IMR-90 (cell line): ENCODE data around the gene TMEM37. TPM values are rescaled to one million over a fixed set of nuclear protein-coding genes. Genes with fewer than 3 reads are reported as not detected.

ENCODE experiments used
- ATAC-seq: fragments of 200-7000 bp; cut with Tn5 transposase; 2 replicates; pipeline ENCODE4 v1.9.1; 2020; ENCODE audit warnings: low read depth, mild to moderate bottlenecking, moderate library complexity
- BruUV-seq: library from RNA; stranded (reverse); fragments of 400-500 nt; replicated peaks from 2 replicates; lab custom pipeline; 2021; lab: Mats Ljungman, UMichigan
- CTCF ChIA-PET: fragments of 300-600 bp; formaldehyde crosslinking; extraction: SDS; loops from one replicate; lab custom pipeline; 2021; ENCODE audit warnings: antibody characterized with exemption; lab: Yijun Ruan, JAX
- POLR2A ChIA-PET: fragments of 300-600 bp; sonication (Branson Sonifier 250); formaldehyde crosslinking; loops from one replicate; lab custom pipeline; 2022; ENCODE audit warnings: antibody characterized with exemption; ENCODE audit not compliant: unreplicated experiment; lab: Charles Lee
- DNase-seq: peaks from one replicate; pipeline ENCODE4 v3.0.0; 2013
- H2AFZ ChIP-seq: replicated peaks from 2 replicates; pipeline ENCODE3; 2013; ENCODE audit warnings: low read length, mild to moderate bottlenecking; ENCODE audit not compliant: poor library complexity
- H2AK5ac ChIP-seq: 2 replicates; pipeline ENCODE4 v1.6.1; 2013; ENCODE audit warnings: low read depth, low read length, inconsistent platforms
- H2AK9ac ChIP-seq: replicated peaks from 2 replicates; pipeline ENCODE3; 2013; ENCODE audit warnings: mild to moderate bottlenecking, low read depth, low read length, moderate library complexity; ENCODE audit not compliant: poor library complexity
- H2BK120ac ChIP-seq: 2 replicates; pipeline ENCODE4 v1.6.1; 2013; ENCODE audit warnings: low read depth, low read length, inconsistent platforms
- H2BK15ac ChIP-seq: 3 replicates; pipeline ENCODE4 v1.6.1; 2013; ENCODE audit warnings: low read depth, low read length, inconsistent platforms
- H2BK20ac ChIP-seq: 2 replicates; pipeline ENCODE4 v1.6.1; 2013; ENCODE audit warnings: low read depth, mild to moderate bottlenecking, inconsistent platforms, low read length, moderate library complexity
- H2BK5ac ChIP-seq: 2 replicates; pipeline ENCODE4 v1.6.1; 2013; ENCODE audit warnings: mild to moderate bottlenecking, low read depth, low read length, inconsistent platforms; ENCODE audit not compliant: poor library complexity, severe bottlenecking
- H3K14ac ChIP-seq: replicated peaks from 2 replicates; pipeline ENCODE4 v1.6.1; 2013; ENCODE audit warnings: low read depth, low read length, inconsistent platforms
- H3K18ac ChIP-seq: 2 replicates; pipeline ENCODE4 v1.6.1; 2013; ENCODE audit warnings: low read depth, low read length, control low read depth
- H3K23ac ChIP-seq: 2 replicates; pipeline ENCODE4 v1.6.1; 2013; ENCODE audit warnings: low read depth, low read length, inconsistent platforms
- H3K27ac ChIP-seq: 2 replicates; pipeline ENCODE4 v1.5.1; 2013; ENCODE audit warnings: mild to moderate bottlenecking, control low read depth, low read length; ENCODE audit not compliant: insufficient read depth
- H3K27me3 ChIP-seq: 2 replicates; pipeline ENCODE4 v1.6.1; 2013; ENCODE audit warnings: low read length; ENCODE audit not compliant: control insufficient read depth, insufficient read depth
- H3K36me3 ChIP-seq: 2 replicates; pipeline ENCODE4 v1.6.1; 2013; ENCODE audit warnings: low read length, mixed read lengths; ENCODE audit not compliant: control insufficient read depth, insufficient read depth
- H3K4ac ChIP-seq: 2 replicates; pipeline ENCODE4 v1.6.1; 2013; ENCODE audit warnings: low read depth, low read length, inconsistent platforms
- H3K4me1 ChIP-seq: 2 replicates; pipeline ENCODE4 v1.6.1; 2013; ENCODE audit warnings: low read length, mixed read lengths; ENCODE audit not compliant: control insufficient read depth, insufficient read depth
- H3K4me2 ChIP-seq: 2 replicates; pipeline ENCODE4 v1.6.1; 2013; ENCODE audit warnings: low read depth, mild to moderate bottlenecking, control low read depth, low read length, moderate library complexity
- H3K4me3 ChIP-seq: 2 replicates; pipeline ENCODE4 v1.5.1; 2013; ENCODE audit warnings: low read depth, mild to moderate bottlenecking, control low read depth, low read length, moderate library complexity; ENCODE audit not compliant: insufficient read depth
- H3K56ac ChIP-seq: 2 replicates; pipeline ENCODE4 v1.6.1; 2013; ENCODE audit warnings: low read length, inconsistent platforms; ENCODE audit not compliant: insufficient read depth; ENCODE audit errors: extremely low read depth
- H3K79me1 ChIP-seq, 2 experiments: 2 replicates each; pipeline ENCODE4 v1.6.1; 2013; ENCODE audit warnings: low read length in 2 of 2, inconsistent platforms in 1 of 2, low read depth in 1 of 2
- H3K9ac ChIP-seq: 2 replicates; pipeline ENCODE4 v1.6.1; 2013; ENCODE audit warnings: low read depth, low read length, control low read depth
- H3K9me1 ChIP-seq: 2 replicates; pipeline ENCODE4 v1.6.1; 2013; ENCODE audit warnings: low read length, inconsistent platforms; ENCODE audit not compliant: insufficient read depth
- H3K9me3 ChIP-seq: 2 replicates; pipeline ENCODE4 v1.6.1; 2013; ENCODE audit warnings: low read length; ENCODE audit not compliant: control insufficient read depth, insufficient read depth
- H4K20me1 ChIP-seq: 2 replicates; pipeline ENCODE4 v1.6.1; 2013; ENCODE audit warnings: low read length, inconsistent platforms; ENCODE audit not compliant: insufficient read depth
- H4K5ac ChIP-seq: 2 replicates; pipeline ENCODE4 v1.6.1; 2013; ENCODE audit warnings: mild to moderate bottlenecking, low read depth, low read length, control low read depth
- H4K8ac ChIP-seq, 2 experiments: 2 replicates each; pipeline ENCODE4 v1.6.1; 2013; ENCODE audit warnings: low read depth in 2 of 2, low read length in 2 of 2, control low read depth in 1 of 2, inconsistent platforms in 1 of 2
- H4K91ac ChIP-seq: 2 replicates; pipeline ENCODE4 v1.6.1; 2013; ENCODE audit warnings: low read depth, low read length, inconsistent platforms; ENCODE audit not compliant: insufficient read depth
- BHLHE40 ChIP-seq: fragments of 150-350 bp; IDR thresholded peaks from 2 replicates; pipeline ENCODE4 v1.6.1; 2016; ENCODE audit warnings: mild to moderate bottlenecking, low read depth, low read length
- CEBPB ChIP-seq: IDR thresholded peaks from 2 replicates; pipeline ENCODE4 v1.6.1; 2012; ENCODE audit warnings: low read depth, low read length, improper control_type of control experiment
- CHD1 ChIP-seq: IDR thresholded peaks from 2 replicates; pipeline ENCODE4 v1.6.1; 2012; ENCODE audit warnings: low read depth, low read length, improper control_type of control experiment
- FOS ChIP-seq: fragments of 150-350 bp; IDR thresholded peaks from 2 replicates; pipeline ENCODE4 v1.6.1; 2016; ENCODE audit warnings: low read depth, low read length
- MAFK ChIP-seq: IDR thresholded peaks from 2 replicates; pipeline ENCODE4 v1.6.1; 2012; ENCODE audit warnings: low read depth, low read length, improper control_type of control experiment
- MAZ ChIP-seq: IDR thresholded peaks from 2 replicates; pipeline ENCODE4 v1.6.1; 2012; ENCODE audit warnings: low read depth, mild to moderate bottlenecking, low read length, improper control_type of control experiment, moderate library complexity, borderline replicate concordance
- MXI1 ChIP-seq: IDR thresholded peaks from 2 replicates; pipeline ENCODE4 v1.6.1; 2012; ENCODE audit warnings: low read depth, mild to moderate bottlenecking, low read length, moderate library complexity, borderline replicate concordance
- NFE2L2 ChIP-seq: fragments of 150-350 bp; IDR thresholded peaks from 2 replicates; pipeline ENCODE4 v1.6.1; 2016; ENCODE audit warnings: low read depth, mild to moderate bottlenecking, low read length
- POLR2A ChIP-seq: IDR thresholded peaks from 2 replicates; pipeline ENCODE4 v1.6.1; 2012; ENCODE audit warnings: mild to moderate bottlenecking, low read depth, low read length
- RAD21 ChIP-seq: IDR thresholded peaks from 2 replicates; pipeline ENCODE4 v1.6.1; 2012; ENCODE audit warnings: low read length, improper control_type of control experiment
- RCOR1 ChIP-seq: IDR thresholded peaks from 2 replicates; pipeline ENCODE4 v1.6.1; 2012; ENCODE audit warnings: mild to moderate bottlenecking, low read length, improper control_type of control experiment; ENCODE audit not compliant: insufficient replicate concordance
- RFX5 ChIP-seq: IDR thresholded peaks from 2 replicates; pipeline ENCODE4 v1.8.0; 2012; ENCODE audit warnings: low read depth, mild to moderate bottlenecking, low read length, moderate library complexity
- SMC3 ChIP-seq: fragments of 150-350 bp; IDR thresholded peaks from 2 replicates; pipeline ENCODE4 v1.6.1; 2016; ENCODE audit warnings: low read depth, mild to moderate bottlenecking, antibody characterized with exemption, low read length, moderate library complexity
- WGBS, 2 experiments: methylation state at CpG; one replicate each; pipeline versions ENCODE4 v1.1.5 to v1.1.7; 2013; ENCODE audit warnings: missing lambda C conversion rate in 2 of 2; ENCODE audit not compliant: insufficient read length in 1 of 2; ENCODE audit errors: extremely low coverage in 2 of 2; 5-methylcytosine and 5-hydroxymethylcytosine counted together
- dilution Hi-C: fragments of 300-500 bp; cut with HindIII; formaldehyde crosslinking; loops from one replicate; pipeline ENCODE4 v1.14.3; 2018; ENCODE audit warnings: low sequenced_read_pairs; ENCODE audit not compliant: unreplicated experiment
- in situ Hi-C: fragments of 300-500 bp; cut with MboI; formaldehyde crosslinking; loops from 3 replicates; pipeline ENCODE4 v1.14.3; 2019; ENCODE audit warnings: low sequenced_read_pairs, inconsistent platforms, mixed read lengths
- intact Hi-C: fragments of 100-400 bp; cut with micrococcal nuclease; formaldehyde crosslinking; loops from 2 replicates; pipeline ENCODE4 v1.10.0; 2022
- polyA plus RNA-seq, 3 experiments: library from polyadenylated mRNA; depleted of rRNA; stranded (reverse); fragments of >200 nt; gene quantifications; 2 replicates each; pipeline ENCODE4 v1.2.3, GENCODE V29; 2012; ENCODE audit warnings: low replicate concordance in 1 of 3
- total RNA-seq: library from RNA; depleted of rRNA; stranded (reverse); fragments of >200 nt; gene quantifications from 2 replicates; pipeline ENCODE4 v1.2.3, GENCODE V29; 2012
- TF ChIP-seq, protein P1 (sequence below): fragments of 150-350 bp; IDR thresholded peaks from 2 replicates; pipeline ENCODE4 v1.6.1; 2017; ENCODE audit warnings: mild to moderate bottlenecking, antibody characterized with exemption, low read length, low read depth
- TF ChIP-seq, protein P2 (sequence below): fragments of 150-350 bp; IDR thresholded peaks from 2 replicates; pipeline ENCODE4 v1.6.1; 2016; ENCODE audit warnings: low read depth, mild to moderate bottlenecking, low read length, moderate library complexity, borderline replicate concordance
- TF ChIP-seq, protein P3 (sequence below): conservative IDR thresholded peaks from 2 replicates; pipeline ENCODE4 v1.5.1; 2012; ENCODE audit warnings: mild to moderate bottlenecking, low read depth, low read length, improper control_type of control experiment

Gene TMEM37
- total and polyA plus RNA-seq, 2 of the 4 experiments (the other 2 are of a cell fraction): under 0.01 to 0.39 TPM

DNA sequence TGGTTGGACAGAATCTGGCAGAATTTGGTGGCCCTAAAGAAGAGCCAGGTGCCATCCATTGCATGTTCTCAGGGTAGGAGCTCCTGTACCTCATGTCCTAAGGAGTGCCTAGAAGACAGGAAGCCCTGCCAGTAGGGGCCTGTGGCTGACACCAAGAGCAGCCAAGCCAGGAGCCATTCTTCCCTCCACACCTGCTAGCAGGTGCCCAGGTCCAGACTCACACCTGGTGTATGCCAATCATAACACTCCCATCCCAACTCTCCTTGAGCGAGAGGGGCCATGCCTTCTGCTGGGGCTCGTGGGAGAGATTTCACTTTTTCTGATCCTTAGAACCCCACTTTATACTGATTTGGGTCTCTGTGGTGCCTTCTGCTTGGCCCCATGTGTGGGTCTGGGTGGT, 26.5 kb upstream of the TMEM37 start:
- Histone ChIP-seq H3K4me3 (no peak overlapping the region), H3K9ac (no peak overlapping the region), H2AFZ (no peak overlapping the region), H2AK5ac (no peak overlapping the region), H3K56ac (no peak overlapping the region), H4K20me1 (no peaks in the 10 kb centered on the region), H3K14ac (no peak overlapping the region), H3K4ac (no peak overlapping the region), H3K27me3 (peaks cover 3% of the 10 kb centered on the region), H2BK15ac (no peak overlapping the region), H3K18ac (no peak overlapping the region), H4K91ac (no peak overlapping the region), H4K8ac (no peak overlapping the region), H2BK20ac (no peak overlapping the region), H3K27ac (no peak overlapping the region), H2BK5ac (no peak overlapping the region), H3K9me3 (no peaks in the 10 kb centered on the region), H3K79me1 (no peaks in the 10 kb centered on the region), H3K36me3 (no peaks in the 10 kb centered on the region), H3K23ac (no peak overlapping the region), H3K4me2 (no peak overlapping the region), H3K4me1 (no peaks in the 10 kb centered on the region), H2BK120ac (no peak overlapping the region), H4K5ac (no peak overlapping the region), H3K9me1 (no peaks in the 10 kb centered on the region), H2AK9ac (no peak overlapping the region)
- in situ Hi-C loops (no loop called here), dilution Hi-C loops (no loop called here), intact Hi-C loops (loop anchor here (5.0 kb wide), 1 partner anchor 393 kb away; no protein-coding TSS in a partner anchor)
- WGBS, 2 experiments: no CpG with 5 or more reads among the region's 2 CpGs
- ATAC-seq: no peak
- no peak for DNase-seq
- ChIA-PET POLR2A (no interaction called here), CTCF (interaction anchor here (0.5 kb wide), 1 partner anchor 1762 kb away, joined by 3 read pairs; no protein-coding TSS in a partner anchor)
- no peak for TF ChIP-seq RFX5
- TF ChIP-seq MAFK: no peak
- no peak for TF ChIP-seq CHD1
- TF ChIP-seq FOS: no peak
- TF ChIP-seq, protein P1, sequence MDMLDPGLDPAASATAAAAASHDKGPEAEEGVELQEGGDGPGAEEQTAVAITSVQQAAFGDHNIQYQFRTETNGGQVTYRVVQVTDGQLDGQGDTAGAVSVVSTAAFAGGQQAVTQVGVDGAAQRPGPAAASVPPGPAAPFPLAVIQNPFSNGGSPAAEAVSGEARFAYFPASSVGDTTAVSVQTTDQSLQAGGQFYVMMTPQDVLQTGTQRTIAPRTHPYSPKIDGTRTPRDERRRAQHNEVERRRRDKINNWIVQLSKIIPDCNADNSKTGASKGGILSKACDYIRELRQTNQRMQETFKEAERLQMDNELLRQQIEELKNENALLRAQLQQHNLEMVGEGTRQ: no peak
- no peak for TF ChIP-seq SMC3
- no peak for TF ChIP-seq BHLHE40
- no peak for TF ChIP-seq MXI1
- TF ChIP-seq, protein P2, sequence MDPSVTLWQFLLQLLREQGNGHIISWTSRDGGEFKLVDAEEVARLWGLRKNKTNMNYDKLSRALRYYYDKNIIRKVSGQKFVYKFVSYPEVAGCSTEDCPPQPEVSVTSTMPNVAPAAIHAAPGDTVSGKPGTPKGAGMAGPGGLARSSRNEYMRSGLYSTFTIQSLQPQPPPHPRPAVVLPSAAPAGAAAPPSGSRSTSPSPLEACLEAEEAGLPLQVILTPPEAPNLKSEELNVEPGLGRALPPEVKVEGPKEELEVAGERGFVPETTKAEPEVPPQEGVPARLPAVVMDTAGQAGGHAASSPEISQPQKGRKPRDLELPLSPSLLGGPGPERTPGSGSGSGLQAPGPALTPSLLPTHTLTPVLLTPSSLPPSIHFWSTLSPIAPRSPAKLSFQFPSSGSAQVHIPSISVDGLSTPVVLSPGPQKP: no peak
- no peak for TF ChIP-seq RAD21
- no peak for TF ChIP-seq CEBPB
- TF ChIP-seq MAZ: no peak
- TF ChIP-seq RCOR1: no peak
- no peak for TF ChIP-seq NFE2L2
- TF ChIP-seq POLR2A: no peak
- TF ChIP-seq, protein P3, sequence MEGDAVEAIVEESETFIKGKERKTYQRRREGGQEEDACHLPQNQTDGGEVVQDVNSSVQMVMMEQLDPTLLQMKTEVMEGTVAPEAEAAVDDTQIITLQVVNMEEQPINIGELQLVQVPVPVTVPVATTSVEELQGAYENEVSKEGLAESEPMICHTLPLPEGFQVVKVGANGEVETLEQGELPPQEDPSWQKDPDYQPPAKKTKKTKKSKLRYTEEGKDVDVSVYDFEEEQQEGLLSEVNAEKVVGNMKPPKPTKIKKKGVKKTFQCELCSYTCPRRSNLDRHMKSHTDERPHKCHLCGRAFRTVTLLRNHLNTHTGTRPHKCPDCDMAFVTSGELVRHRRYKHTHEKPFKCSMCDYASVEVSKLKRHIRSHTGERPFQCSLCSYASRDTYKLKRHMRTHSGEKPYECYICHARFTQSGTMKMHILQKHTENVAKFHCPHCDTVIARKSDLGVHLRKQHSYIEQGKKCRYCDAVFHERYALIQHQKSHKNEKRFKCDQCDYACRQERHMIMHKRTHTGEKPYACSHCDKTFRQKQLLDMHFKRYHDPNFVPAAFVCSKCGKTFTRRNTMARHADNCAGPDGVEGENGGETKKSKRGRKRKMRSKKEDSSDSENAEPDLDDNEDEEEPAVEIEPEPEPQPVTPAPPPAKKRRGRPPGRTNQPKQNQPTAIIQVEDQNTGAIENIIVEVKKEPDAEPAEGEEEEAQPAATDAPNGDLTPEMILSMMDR: no peak
- BruUV-seq: no TSS peak
